ENCODE results near the gene MAPRE3.

The MAPRE3 gene

GRCh38 chr2:27018142-27018541 is 47.7 kb downstream of the MAPRE3 start:
- DNase-seq: peak in 1 of 2 experiments; percentile 35

GRCh38 chr2:27019459-27019858 is 49.0 kb downstream of the MAPRE3 start:
- DNase-seq: no peak

DNA sequence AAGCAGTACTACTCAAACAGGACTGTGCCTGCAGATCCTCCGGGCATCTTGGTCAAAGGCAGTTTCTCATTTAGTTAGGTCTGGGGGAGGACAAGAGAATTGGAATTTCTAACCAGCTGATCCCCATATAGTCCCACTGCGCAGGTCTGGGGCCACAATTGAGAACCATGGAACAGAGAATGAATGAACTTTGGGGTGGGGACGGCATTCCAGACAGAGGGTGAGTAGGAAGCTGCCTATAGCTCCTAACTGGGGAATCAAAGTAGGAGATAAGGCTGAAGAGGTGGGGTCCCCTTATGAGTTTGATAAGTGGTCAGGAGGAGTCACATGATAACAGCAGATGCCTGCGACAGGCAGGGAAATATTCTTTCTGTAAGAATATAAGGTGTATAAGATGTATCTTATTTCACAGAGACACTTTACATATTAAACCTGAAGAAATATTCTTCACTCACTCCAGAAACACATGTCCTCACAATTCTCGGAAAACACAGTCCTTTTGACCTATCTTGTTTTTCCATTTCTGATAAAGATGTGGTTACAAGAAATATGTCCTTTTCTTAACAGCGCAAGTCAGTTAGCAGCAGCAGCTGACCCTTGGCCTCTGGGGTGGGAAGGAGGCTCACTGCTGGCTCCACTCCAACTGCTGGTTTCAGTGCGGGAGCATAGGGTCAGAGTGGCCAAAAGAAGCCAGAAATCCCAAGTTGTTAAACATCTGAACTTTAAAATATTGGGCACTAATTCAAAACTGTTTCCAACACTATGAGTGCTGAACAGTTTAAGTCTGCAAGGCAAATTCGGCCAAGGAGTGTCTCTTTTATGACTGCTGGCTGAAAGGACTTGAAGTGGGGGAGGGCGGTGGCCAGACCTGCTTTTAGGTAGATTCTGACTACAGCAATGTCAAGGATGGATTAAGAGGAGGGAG is 49.8 kb downstream of the MAPRE3 start:
- no peak for DNase-seq

GRCh38 chr2:27021253-27022049 is 51.0 kb downstream of the MAPRE3 start:
- DNase-seq: no peak

- DNase-seq: no peak
Observed at GRCh38 chr2:27023740-27024139, 53.3 kb downstream of the MAPRE3 start.

DNA sequence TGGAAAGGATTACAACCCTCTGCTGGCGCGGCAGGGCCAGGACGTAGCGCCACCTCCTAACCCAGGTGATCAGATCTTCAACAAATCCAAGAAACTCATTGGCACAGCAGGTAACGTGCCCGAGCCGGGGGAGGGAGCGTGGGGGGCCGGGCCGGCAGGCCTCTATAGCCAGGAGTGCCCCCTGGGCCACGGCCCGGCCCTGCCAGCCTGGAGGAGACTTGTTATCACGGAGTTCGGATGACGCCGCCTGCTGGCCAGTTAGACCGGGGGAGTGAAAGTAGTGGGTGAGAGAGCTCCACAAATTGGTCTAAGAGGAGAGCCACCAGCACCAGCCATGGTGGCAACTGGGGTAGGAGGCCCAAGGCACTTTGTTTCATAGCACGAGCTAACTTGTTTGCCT is 53.8 kb downstream of the MAPRE3 start:
- DNase-seq: peak in 1 of 2 experiments; percentile 19

DNA sequence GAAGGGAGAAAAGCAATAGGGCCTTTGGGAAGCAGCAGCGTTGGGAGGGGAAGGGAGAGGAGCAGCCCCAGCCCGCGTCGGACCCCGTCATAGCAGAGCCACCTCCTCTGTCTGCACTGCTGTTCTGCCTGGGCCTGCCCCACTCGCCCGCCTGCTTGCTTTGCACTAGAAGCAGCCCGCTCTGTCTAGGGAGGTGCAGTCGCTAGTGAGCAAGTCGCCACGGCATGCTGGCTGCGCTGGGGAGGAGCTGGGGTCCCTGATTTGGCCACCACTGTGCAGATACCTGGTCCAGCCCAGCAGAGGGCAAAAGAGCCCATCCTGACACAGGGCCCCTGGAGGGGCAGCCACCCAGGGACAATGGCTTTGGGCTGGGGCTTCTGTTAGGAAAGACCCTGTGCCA is 54.4 kb downstream of the MAPRE3 start:
- DNase-seq: peak in 1 of 2 experiments; percentile 14

DNA sequence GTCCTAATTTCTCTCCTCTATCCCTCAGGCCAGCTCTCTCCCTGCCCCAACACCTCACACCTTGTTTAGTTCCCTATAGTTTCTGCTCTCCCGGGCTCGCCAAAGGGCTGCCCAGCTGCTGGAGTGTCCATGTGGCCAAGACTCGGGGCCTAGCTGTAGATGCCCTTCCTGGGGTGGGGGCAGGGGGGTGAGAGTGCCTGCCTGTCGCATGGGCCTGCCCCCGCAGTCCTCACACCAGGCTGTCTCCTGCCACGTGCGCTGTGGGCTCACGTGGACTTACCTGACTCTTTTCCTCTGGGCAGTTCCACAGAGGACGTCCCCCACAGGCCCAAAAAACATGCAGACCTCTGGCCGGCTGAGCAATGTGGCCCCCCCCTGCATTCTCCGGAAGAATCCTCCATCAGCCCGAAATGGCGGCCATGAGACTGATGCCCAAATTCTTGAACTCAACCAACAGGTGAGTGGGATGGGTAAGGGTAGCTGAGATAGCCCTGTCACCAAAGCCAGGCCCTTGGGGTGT is 54.9 kb downstream of the MAPRE3 start:
- DNase-seq: no peak

DNA sequence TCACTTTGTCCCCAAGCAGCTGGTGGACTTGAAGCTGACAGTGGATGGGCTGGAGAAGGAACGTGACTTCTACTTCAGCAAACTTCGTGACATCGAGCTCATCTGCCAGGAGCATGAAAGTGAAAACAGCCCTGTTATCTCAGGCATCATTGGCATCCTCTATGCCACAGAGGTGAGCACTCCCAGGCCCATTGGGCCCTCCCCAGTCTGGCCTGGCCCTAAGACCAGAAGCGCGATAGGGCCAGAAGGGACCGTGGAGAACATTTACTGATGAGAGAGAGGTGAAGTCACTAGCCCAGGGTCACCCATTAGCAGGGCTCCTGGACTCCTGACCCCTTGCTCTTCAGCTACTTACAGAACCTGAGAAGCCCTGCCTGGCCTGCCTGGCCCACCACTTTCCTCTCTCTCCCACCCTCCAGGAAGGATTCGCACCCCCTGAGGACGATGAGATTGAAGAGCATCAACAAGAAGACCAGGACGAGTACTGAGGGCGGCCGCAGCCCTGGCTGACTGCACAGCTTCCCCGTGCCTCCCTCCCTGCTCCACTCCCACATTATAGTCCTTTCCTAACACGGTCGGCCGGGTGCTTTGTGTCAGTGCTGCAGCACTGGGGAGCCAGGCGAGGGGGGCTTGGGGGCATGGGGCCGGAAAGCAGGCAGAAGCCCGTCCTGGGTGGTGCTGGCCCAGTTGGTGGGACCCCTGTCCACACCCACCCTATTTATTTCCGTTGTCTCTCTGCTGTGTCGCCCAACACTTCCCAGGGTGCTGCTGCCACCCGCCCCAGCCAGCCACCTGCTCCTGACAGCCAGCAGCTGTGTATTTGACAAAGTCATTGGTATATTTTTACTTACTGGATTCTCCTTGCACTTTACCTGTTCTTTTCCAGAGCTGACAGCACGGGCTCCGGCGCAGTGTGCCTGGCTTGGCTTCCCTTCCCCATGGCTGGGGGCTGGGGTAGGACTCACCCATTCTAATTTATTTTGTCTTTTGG is 55.7 kb downstream of the MAPRE3 start:
- DNase-seq: no peak

DNA sequence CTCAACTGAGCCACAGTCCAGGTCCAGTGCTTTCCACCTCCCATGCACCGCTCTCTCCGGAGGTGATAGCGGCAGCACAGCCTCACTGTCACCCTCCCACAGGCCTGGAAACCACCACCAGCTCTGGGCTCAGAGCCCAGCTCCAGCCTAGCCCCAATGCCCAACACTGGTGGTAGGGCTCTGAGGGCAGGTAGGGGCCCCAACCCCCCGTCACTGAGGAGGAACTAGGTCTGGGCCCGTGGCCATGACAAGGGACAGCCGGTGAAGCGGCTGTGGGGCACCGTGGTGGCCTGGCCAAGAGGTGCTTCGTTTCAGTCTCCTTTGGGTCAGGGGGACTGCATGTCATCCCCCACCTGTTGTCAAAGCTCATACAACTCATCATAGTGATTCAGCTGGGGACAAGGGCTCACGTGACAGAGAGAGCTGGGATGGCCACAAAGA is 56.8 kb downstream of the MAPRE3 start:
- DNase-seq: no peak

DNA sequence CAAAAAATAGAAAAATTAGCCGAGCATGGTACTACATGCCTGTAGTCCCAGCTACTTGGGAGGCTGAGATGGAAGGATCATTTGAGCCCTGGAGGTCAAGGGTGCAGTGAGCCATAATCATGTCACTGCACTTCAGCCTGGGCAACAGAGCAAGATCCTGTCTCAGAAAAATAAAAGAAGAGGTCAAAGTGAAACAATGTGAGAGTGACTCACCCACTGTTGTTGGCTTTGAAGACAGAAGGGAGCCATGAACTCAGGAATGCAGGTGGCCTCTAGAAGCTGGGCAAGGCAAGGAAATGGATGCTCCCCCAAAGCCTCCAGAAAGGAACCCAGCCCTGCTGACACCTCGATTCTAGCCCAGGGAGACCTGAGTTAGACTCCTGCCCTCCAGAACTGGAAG is 58.6 kb downstream of the MAPRE3 start:
- no peak for DNase-seq

DNA sequence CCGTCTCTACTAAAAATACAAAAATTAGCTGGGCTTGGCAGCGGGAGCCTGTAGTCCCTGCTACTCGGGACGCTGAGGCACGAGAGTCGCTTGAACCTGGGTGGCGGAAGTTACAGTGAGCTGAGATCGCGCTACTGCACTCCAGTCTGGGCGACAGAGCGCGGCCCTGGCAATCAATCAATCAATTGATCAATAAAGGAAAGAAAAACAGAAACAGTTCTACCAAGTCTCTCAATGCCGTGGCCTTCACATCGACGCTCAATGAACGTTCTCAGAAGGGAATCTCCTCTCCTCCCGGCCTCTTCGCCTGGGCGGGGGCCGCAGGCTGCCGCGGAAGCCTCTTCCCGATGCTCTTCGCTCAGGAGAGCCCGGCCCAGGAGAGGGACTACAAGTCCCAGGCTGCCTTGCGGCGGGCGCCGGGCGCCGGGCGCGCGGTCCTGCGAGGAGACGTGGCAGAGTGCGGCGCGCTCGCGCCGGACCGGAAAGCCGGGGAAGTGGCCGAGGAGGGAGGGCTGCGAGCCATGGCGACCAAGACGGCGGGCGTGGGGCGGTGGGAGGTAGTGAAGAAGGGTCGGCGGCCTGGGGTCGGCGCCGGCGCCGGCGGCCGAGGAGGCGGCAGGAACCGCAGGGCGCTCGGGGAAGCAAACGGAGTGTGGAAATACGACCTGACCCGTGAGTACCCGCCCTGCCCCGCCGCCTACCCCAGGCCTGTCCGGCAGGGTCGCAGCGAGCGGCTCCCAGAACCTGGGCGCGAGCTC is 62.2 kb downstream of the MAPRE3 start, which contains the start of gene TMEM214:
Gene TMEM214, plus strand, starts transcription at position 471 of the 758 bp plus-strand sequence. Its CDS starts 51 bp downstream, at position 522.
- DNase-seq: peak; percentile 71 to 90

DNA sequence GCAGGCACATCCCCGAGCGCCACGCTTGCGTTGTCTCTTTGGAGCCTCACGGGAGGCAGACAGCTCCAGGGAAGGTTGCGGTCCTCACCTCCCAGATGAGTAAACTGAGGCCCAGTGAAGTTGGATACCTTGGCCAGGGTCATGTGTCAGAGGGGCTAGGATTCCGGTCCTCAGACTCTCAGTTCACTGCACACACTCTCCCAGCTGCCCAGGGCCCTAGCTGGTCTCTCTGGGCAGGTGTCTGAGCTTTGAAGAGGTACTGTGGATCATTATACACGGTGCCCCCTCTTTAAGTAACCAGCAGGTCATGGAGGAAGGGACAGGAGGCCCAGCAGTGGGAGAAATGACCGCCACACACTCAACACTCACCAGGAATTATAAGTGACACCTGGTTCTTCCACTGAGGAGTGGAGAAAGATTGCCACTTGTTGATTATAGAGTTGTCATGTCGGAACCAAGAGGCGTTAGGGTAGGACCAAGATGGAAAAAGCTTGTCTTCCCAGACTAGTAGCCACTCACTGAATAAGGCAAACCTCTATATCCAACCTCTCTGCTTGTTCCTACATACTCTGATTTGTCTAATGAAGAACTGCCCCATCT is 62.9 kb downstream of the MAPRE3 start:
- DNase-seq: no peak

GRCh38 chr2:27038012-27038411 is 67.6 kb downstream of the MAPRE3 start:
- no peak for DNase-seq

GRCh38 chr2:27038631-27039339 is 68.3 kb downstream of the MAPRE3 start:
- DNase-seq: no peak

- DNase-seq: no peak
Observed at GRCh38 chr2:27039426-27039825, 69.0 kb downstream of the MAPRE3 start.

- no peak for DNase-seq
Observed at GRCh38 chr2:27039871-27040270, 69.4 kb downstream of the MAPRE3 start.

DNA sequence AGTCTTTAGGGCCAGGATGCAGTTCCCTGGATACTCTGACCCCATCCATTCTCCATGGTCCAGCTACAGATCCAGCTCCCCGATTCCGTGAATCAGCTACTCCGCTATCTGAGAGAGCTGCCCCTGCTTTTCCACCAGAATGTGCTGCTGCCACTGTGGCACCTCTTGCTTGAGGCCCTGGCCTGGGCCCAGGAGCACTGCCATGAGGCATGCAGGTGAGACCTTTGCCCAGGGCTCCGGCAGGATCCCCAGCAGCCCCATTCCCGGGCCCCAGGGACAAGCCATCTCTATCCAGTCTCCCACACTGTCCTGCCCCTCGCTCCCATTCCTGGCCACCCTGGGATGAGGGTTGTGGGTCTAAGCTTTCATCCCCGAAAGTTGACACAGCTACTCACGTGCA is 69.8 kb downstream of the MAPRE3 start:
- no peak for DNase-seq

DNA sequence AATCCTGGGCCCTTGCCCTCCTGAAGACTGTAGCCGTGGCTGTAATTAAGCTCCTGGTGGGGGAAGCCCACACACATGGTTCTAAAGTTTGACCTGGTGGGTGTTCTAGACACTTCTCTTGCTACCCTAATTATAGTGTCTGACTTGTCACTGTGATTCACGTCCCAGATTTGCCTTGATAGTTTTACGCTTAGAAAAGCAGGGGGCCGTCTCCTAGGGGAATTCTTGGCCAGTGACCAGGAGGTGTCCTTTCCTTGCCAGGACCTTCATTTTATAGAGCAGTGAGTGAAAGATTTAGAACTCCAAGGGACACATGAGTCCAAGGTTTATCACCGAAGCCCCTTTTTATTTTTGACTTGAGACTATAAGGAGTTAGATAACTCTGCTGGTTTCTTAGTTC is 71.3 kb downstream of the MAPRE3 start:
- DNase-seq: no peak

- DNase-seq: no peak
Observed at GRCh38 chr2:27042159-27042661, 71.8 kb downstream of the MAPRE3 start.
